ENCODE data around the gene PRICKLE1. TPM values are rescaled to one million over a fixed set of nuclear protein-coding genes. Genes with fewer than 3 reads are reported as not detected.

The PRICKLE1 gene
- total and polyA plus RNA-seq, 2 of the 4 experiments (the other 2 are of a cell fraction): 21.3 to 21.7 TPM

DNA sequence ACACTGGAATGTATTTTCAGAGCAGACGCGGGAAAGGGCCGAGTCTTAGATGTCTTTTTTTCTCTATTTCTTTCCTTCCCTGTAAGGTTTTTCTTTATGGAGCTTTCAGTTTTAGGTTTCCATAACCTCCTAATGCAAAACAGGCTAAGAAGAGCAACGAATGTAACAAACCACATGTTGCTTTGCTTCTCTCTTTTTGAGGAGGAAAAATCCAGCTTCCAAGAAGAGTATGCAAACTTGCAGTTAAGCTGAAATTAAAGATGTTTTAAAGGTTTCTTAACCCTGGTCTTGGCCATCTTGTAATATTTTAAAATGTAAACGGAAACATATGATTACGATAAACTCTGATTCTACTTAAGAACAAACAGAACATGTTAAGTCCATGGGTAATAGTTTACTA is 86.9 kb downstream of the PRICKLE1 start:
- Histone ChIP-seq H4K5ac (ENCODE audit: low read depth, low read length) (no peak overlapping the region), H2BK5ac (ENCODE audit: low read depth, low read length, poor library complexity, severe bottlenecking) (no peak overlapping the region), H2AK9ac (replicated peaks; ENCODE audit: low read depth, low read length, poor library complexity) (no peak overlapping the region), H2BK120ac (ENCODE audit: low read depth, low read length) (no peak overlapping the region), H3K27ac (ENCODE audit: insufficient read depth, low read length) (no peak overlapping the region), H3K27me3 (ENCODE audit: control insufficient read depth, insufficient read depth, low read length) (no peaks in the 10 kb centered on the region), H4K91ac (ENCODE audit: insufficient read depth, low read depth, low read length) (no peak overlapping the region), H2BK20ac (ENCODE audit: low read depth, low read length) (no peak overlapping the region), H3K36me3 (ENCODE audit: control insufficient read depth, insufficient read depth, low read length) (no peaks in the 10 kb centered on the region), H3K14ac (replicated peaks; ENCODE audit: low read depth, low read length) (no peak overlapping the region), H3K4me1 (ENCODE audit: control insufficient read depth, insufficient read depth, low read length) (no peaks in the 10 kb centered on the region), H2BK15ac (ENCODE audit: low read depth, low read length) (no peak overlapping the region), H3K9me3 (ENCODE audit: control insufficient read depth, insufficient read depth, low read length) (no peaks in the 10 kb centered on the region), H3K18ac (ENCODE audit: low read depth, low read length) (no peak overlapping the region), H3K56ac (ENCODE audit: extremely low read depth, insufficient read depth, low read length) (no peak overlapping the region), H3K9me1 (ENCODE audit: insufficient read depth, low read length) (no peaks in the 10 kb centered on the region), H3K4me3 (ENCODE audit: insufficient read depth, low read depth, low read length) (no peak overlapping the region), H2AK5ac (ENCODE audit: low read depth, low read length) (no peak overlapping the region), H2AFZ (replicated peaks; ENCODE audit: low read length, poor library complexity) (no peak overlapping the region), H4K8ac (ENCODE audit: low read depth in 2 of 2, low read length in 2 of 2) (no peak overlapping the region), H3K79me1 (ENCODE audit: low read depth in 1 of 2, low read length in 2 of 2) (peaks cover 0 to under 1% of the 10 kb centered on the region in 2 experiments; a peak in 1 of 4 replicates), H3K4me2 (ENCODE audit: low read depth, low read length) (no peak overlapping the region), H3K4ac (ENCODE audit: low read depth, low read length) (no peak overlapping the region), H4K20me1 (ENCODE audit: insufficient read depth, low read length) (no peaks in the 10 kb centered on the region), H3K23ac (ENCODE audit: low read depth, low read length) (no peak overlapping the region), H3K9ac (ENCODE audit: low read depth, low read length) (no peak overlapping the region)
- ATAC-seq (ENCODE audit: low read depth) (no peak), DNase-seq (no peak)
- POLR2A ChIA-PET (ENCODE audit: unreplicated experiment): interaction anchor here (0.6 kb wide), 1 partner anchor 803 kb away, joined by 4 read pairs; no protein-coding TSS in a partner anchor
- no TSS peak for BruUV-seq (replicated peaks)
- no peak for TF ChIP-seq SMC3 (IDR thresholded peaks at IDR 0.05; ENCODE audit: low read depth, low read length)
- intact Hi-C loops (cut with micrococcal nuclease) (no loop called here), in situ Hi-C loops (cut with MboI; ENCODE audit: low sequenced_read_pairs) (no loop called here), dilution Hi-C loops (cut with HindIII; ENCODE audit: low sequenced_read_pairs, unreplicated experiment) (no loop called here)
- WGBS, 2 experiments (ENCODE audit: extremely low coverage in 2 of 2, insufficient read length in 1 of 2): no CpG with 5 or more reads among the region's 6 CpGs
- CTCF ChIA-PET: interaction anchor here (0.5 kb wide), 1 partner anchor 18 kb away, joined by 4 read pairs; no protein-coding TSS in a partner anchor
